ENCODE measurements around the gene NOTUM.

Gene NOTUM

GRCh38 chr17:81908793-81909192, 52.2 kb downstream of the NOTUM start:
- peak; percentile 31 for DNase-seq

GRCh38 chr17:81907219-81908145, 53.5 kb downstream of the NOTUM start:
- peak; percentile 35 for DNase-seq

GRCh38 chr17:81906476-81907218, 54.3 kb downstream of the NOTUM start:
- no peak for DNase-seq

- peak; percentile 33 for DNase-seq
Observed at GRCh38 chr17:81905993-81906392, 55.0 kb downstream of the NOTUM start.

GRCh38 chr17:81905424-81905875, 55.5 kb downstream of the NOTUM start:
- DNase-seq: peak; percentile 34

- DNase-seq: peak; percentile 9
Observed at GRCh38 chr17:81904600-81905423, 56.2 kb downstream of the NOTUM start.

GRCh38 chr17:81903896-81904599, 56.9 kb downstream of the NOTUM start:
- DNase-seq: peak; percentile 32

GRCh38 chr17:81903415-81903831, 57.6 kb downstream of the NOTUM start:
- DNase-seq: peak; percentile 5

GRCh38 chr17:81902653-81903414, 58.2 kb downstream of the NOTUM start:
- DNase-seq: peak; percentile 46

All from left hindlimb (tissue), 1 donor.